IMR-90 (cell line): Measurements from ENCODE around the gene GALNT16. TPM values are rescaled to one million over a fixed set of nuclear protein-coding genes. Genes with fewer than 3 reads are reported as not detected.

ENCODE experiments used
- ATAC-seq: fragments of 200-7000 bp; cut with Tn5 transposase; 2 replicates; pipeline ENCODE4 v1.9.1; 2020; ENCODE audit warnings: low read depth, mild to moderate bottlenecking, moderate library complexity
- BruUV-seq: library from RNA; stranded (reverse); fragments of 400-500 nt; replicated peaks from 2 replicates; lab custom pipeline; 2021; lab: Mats Ljungman, UMichigan
- CTCF ChIA-PET: fragments of 300-600 bp; formaldehyde crosslinking; extraction: SDS; loops from one replicate; lab custom pipeline; 2021; ENCODE audit warnings: antibody characterized with exemption; lab: Yijun Ruan, JAX
- POLR2A ChIA-PET: fragments of 300-600 bp; sonication (Branson Sonifier 250); formaldehyde crosslinking; loops from one replicate; lab custom pipeline; 2022; ENCODE audit warnings: antibody characterized with exemption; ENCODE audit not compliant: unreplicated experiment; lab: Charles Lee
- DNase-seq: peaks from one replicate; pipeline ENCODE4 v3.0.0; 2013
- H2AFZ ChIP-seq: replicated peaks from 2 replicates; pipeline ENCODE3; 2013; ENCODE audit warnings: low read length, mild to moderate bottlenecking; ENCODE audit not compliant: poor library complexity
- H2AK5ac ChIP-seq: 2 replicates; pipeline ENCODE4 v1.6.1; 2013; ENCODE audit warnings: low read depth, low read length, inconsistent platforms
- H2AK9ac ChIP-seq: replicated peaks from 2 replicates; pipeline ENCODE3; 2013; ENCODE audit warnings: mild to moderate bottlenecking, low read depth, low read length, moderate library complexity; ENCODE audit not compliant: poor library complexity
- H2BK120ac ChIP-seq: 2 replicates; pipeline ENCODE4 v1.6.1; 2013; ENCODE audit warnings: low read depth, low read length, inconsistent platforms
- H2BK15ac ChIP-seq: 3 replicates; pipeline ENCODE4 v1.6.1; 2013; ENCODE audit warnings: low read depth, low read length, inconsistent platforms
- H2BK20ac ChIP-seq: 2 replicates; pipeline ENCODE4 v1.6.1; 2013; ENCODE audit warnings: low read depth, mild to moderate bottlenecking, inconsistent platforms, low read length, moderate library complexity
- H2BK5ac ChIP-seq: 2 replicates; pipeline ENCODE4 v1.6.1; 2013; ENCODE audit warnings: mild to moderate bottlenecking, low read depth, low read length, inconsistent platforms; ENCODE audit not compliant: poor library complexity, severe bottlenecking
- H3K14ac ChIP-seq: replicated peaks from 2 replicates; pipeline ENCODE4 v1.6.1; 2013; ENCODE audit warnings: low read depth, low read length, inconsistent platforms
- H3K18ac ChIP-seq: 2 replicates; pipeline ENCODE4 v1.6.1; 2013; ENCODE audit warnings: low read depth, low read length, control low read depth
- H3K23ac ChIP-seq: 2 replicates; pipeline ENCODE4 v1.6.1; 2013; ENCODE audit warnings: low read depth, low read length, inconsistent platforms
- H3K27ac ChIP-seq: 2 replicates; pipeline ENCODE4 v1.5.1; 2013; ENCODE audit warnings: mild to moderate bottlenecking, control low read depth, low read length; ENCODE audit not compliant: insufficient read depth
- H3K27me3 ChIP-seq: 2 replicates; pipeline ENCODE4 v1.6.1; 2013; ENCODE audit warnings: low read length; ENCODE audit not compliant: control insufficient read depth, insufficient read depth
- H3K36me3 ChIP-seq: 2 replicates; pipeline ENCODE4 v1.6.1; 2013; ENCODE audit warnings: low read length, mixed read lengths; ENCODE audit not compliant: control insufficient read depth, insufficient read depth
- H3K4ac ChIP-seq: 2 replicates; pipeline ENCODE4 v1.6.1; 2013; ENCODE audit warnings: low read depth, low read length, inconsistent platforms
- H3K4me1 ChIP-seq: 2 replicates; pipeline ENCODE4 v1.6.1; 2013; ENCODE audit warnings: low read length, mixed read lengths; ENCODE audit not compliant: control insufficient read depth, insufficient read depth
- H3K4me2 ChIP-seq: 2 replicates; pipeline ENCODE4 v1.6.1; 2013; ENCODE audit warnings: low read depth, mild to moderate bottlenecking, control low read depth, low read length, moderate library complexity
- H3K4me3 ChIP-seq: 2 replicates; pipeline ENCODE4 v1.5.1; 2013; ENCODE audit warnings: low read depth, mild to moderate bottlenecking, control low read depth, low read length, moderate library complexity; ENCODE audit not compliant: insufficient read depth
- H3K56ac ChIP-seq: 2 replicates; pipeline ENCODE4 v1.6.1; 2013; ENCODE audit warnings: low read length, inconsistent platforms; ENCODE audit not compliant: insufficient read depth; ENCODE audit errors: extremely low read depth
- H3K79me1 ChIP-seq, 2 experiments: 2 replicates each; pipeline ENCODE4 v1.6.1; 2013; ENCODE audit warnings: low read length in 2 of 2, inconsistent platforms in 1 of 2, low read depth in 1 of 2
- H3K9ac ChIP-seq: 2 replicates; pipeline ENCODE4 v1.6.1; 2013; ENCODE audit warnings: low read depth, low read length, control low read depth
- H3K9me1 ChIP-seq: 2 replicates; pipeline ENCODE4 v1.6.1; 2013; ENCODE audit warnings: low read length, inconsistent platforms; ENCODE audit not compliant: insufficient read depth
- H3K9me3 ChIP-seq: 2 replicates; pipeline ENCODE4 v1.6.1; 2013; ENCODE audit warnings: low read length; ENCODE audit not compliant: control insufficient read depth, insufficient read depth
- H4K20me1 ChIP-seq: 2 replicates; pipeline ENCODE4 v1.6.1; 2013; ENCODE audit warnings: low read length, inconsistent platforms; ENCODE audit not compliant: insufficient read depth
- H4K5ac ChIP-seq: 2 replicates; pipeline ENCODE4 v1.6.1; 2013; ENCODE audit warnings: mild to moderate bottlenecking, low read depth, low read length, control low read depth
- H4K8ac ChIP-seq, 2 experiments: 2 replicates each; pipeline ENCODE4 v1.6.1; 2013; ENCODE audit warnings: low read depth in 2 of 2, low read length in 2 of 2, control low read depth in 1 of 2, inconsistent platforms in 1 of 2
- H4K91ac ChIP-seq: 2 replicates; pipeline ENCODE4 v1.6.1; 2013; ENCODE audit warnings: low read depth, low read length, inconsistent platforms; ENCODE audit not compliant: insufficient read depth
- BHLHE40 ChIP-seq: fragments of 150-350 bp; IDR thresholded peaks from 2 replicates; pipeline ENCODE4 v1.6.1; 2016; ENCODE audit warnings: mild to moderate bottlenecking, low read depth, low read length
- CEBPB ChIP-seq: IDR thresholded peaks from 2 replicates; pipeline ENCODE4 v1.6.1; 2012; ENCODE audit warnings: low read depth, low read length, improper control_type of control experiment
- CHD1 ChIP-seq: IDR thresholded peaks from 2 replicates; pipeline ENCODE4 v1.6.1; 2012; ENCODE audit warnings: low read depth, low read length, improper control_type of control experiment
- CTCF ChIP-seq: conservative IDR thresholded peaks from 2 replicates; pipeline ENCODE4 v1.5.1; 2012; ENCODE audit warnings: mild to moderate bottlenecking, low read depth, low read length, improper control_type of control experiment
- ELK1 ChIP-seq: fragments of 150-350 bp; IDR thresholded peaks from 2 replicates; pipeline ENCODE4 v1.6.1; 2016; ENCODE audit warnings: low read depth, mild to moderate bottlenecking, low read length, moderate library complexity, borderline replicate concordance
- FOS ChIP-seq: fragments of 150-350 bp; IDR thresholded peaks from 2 replicates; pipeline ENCODE4 v1.6.1; 2016; ENCODE audit warnings: low read depth, low read length
- MAFK ChIP-seq: IDR thresholded peaks from 2 replicates; pipeline ENCODE4 v1.6.1; 2012; ENCODE audit warnings: low read depth, low read length, improper control_type of control experiment
- MAZ ChIP-seq: IDR thresholded peaks from 2 replicates; pipeline ENCODE4 v1.6.1; 2012; ENCODE audit warnings: low read depth, mild to moderate bottlenecking, low read length, improper control_type of control experiment, moderate library complexity, borderline replicate concordance
- MXI1 ChIP-seq: IDR thresholded peaks from 2 replicates; pipeline ENCODE4 v1.6.1; 2012; ENCODE audit warnings: low read depth, mild to moderate bottlenecking, low read length, moderate library complexity, borderline replicate concordance
- NFE2L2 ChIP-seq: fragments of 150-350 bp; IDR thresholded peaks from 2 replicates; pipeline ENCODE4 v1.6.1; 2016; ENCODE audit warnings: low read depth, mild to moderate bottlenecking, low read length
- POLR2A ChIP-seq: IDR thresholded peaks from 2 replicates; pipeline ENCODE4 v1.6.1; 2012; ENCODE audit warnings: mild to moderate bottlenecking, low read depth, low read length
- RAD21 ChIP-seq: IDR thresholded peaks from 2 replicates; pipeline ENCODE4 v1.6.1; 2012; ENCODE audit warnings: low read length, improper control_type of control experiment
- RCOR1 ChIP-seq: IDR thresholded peaks from 2 replicates; pipeline ENCODE4 v1.6.1; 2012; ENCODE audit warnings: mild to moderate bottlenecking, low read length, improper control_type of control experiment; ENCODE audit not compliant: insufficient replicate concordance
- RFX5 ChIP-seq: IDR thresholded peaks from 2 replicates; pipeline ENCODE4 v1.8.0; 2012; ENCODE audit warnings: low read depth, mild to moderate bottlenecking, low read length, moderate library complexity
- SMC3 ChIP-seq: fragments of 150-350 bp; IDR thresholded peaks from 2 replicates; pipeline ENCODE4 v1.6.1; 2016; ENCODE audit warnings: low read depth, mild to moderate bottlenecking, antibody characterized with exemption, low read length, moderate library complexity
- USF2 ChIP-seq: fragments of 150-350 bp; IDR thresholded peaks from 2 replicates; pipeline ENCODE4 v1.6.1; 2017; ENCODE audit warnings: mild to moderate bottlenecking, antibody characterized with exemption, low read length, low read depth
- WGBS, 2 experiments: methylation state at CpG; one replicate each; pipeline versions ENCODE4 v1.1.5 to v1.1.7; 2013; ENCODE audit warnings: missing lambda C conversion rate in 2 of 2; ENCODE audit not compliant: insufficient read length in 1 of 2; ENCODE audit errors: extremely low coverage in 2 of 2; 5-methylcytosine and 5-hydroxymethylcytosine counted together
- dilution Hi-C: fragments of 300-500 bp; cut with HindIII; formaldehyde crosslinking; loops from one replicate; pipeline ENCODE4 v1.14.3; 2018; ENCODE audit warnings: low sequenced_read_pairs; ENCODE audit not compliant: unreplicated experiment
- in situ Hi-C: fragments of 300-500 bp; cut with MboI; formaldehyde crosslinking; loops from 3 replicates; pipeline ENCODE4 v1.14.3; 2019; ENCODE audit warnings: low sequenced_read_pairs, inconsistent platforms, mixed read lengths
- intact Hi-C: fragments of 100-400 bp; cut with micrococcal nuclease; formaldehyde crosslinking; loops from 2 replicates; pipeline ENCODE4 v1.10.0; 2022
- polyA plus RNA-seq, 3 experiments: library from polyadenylated mRNA; depleted of rRNA; stranded (reverse); fragments of >200 nt; gene quantifications; 2 replicates each; pipeline ENCODE4 v1.2.3, GENCODE V29; 2012; ENCODE audit warnings: low replicate concordance in 1 of 3
- total RNA-seq: library from RNA; depleted of rRNA; stranded (reverse); fragments of >200 nt; gene quantifications from 2 replicates; pipeline ENCODE4 v1.2.3, GENCODE V29; 2012

Gene GALNT16
- total and polyA plus RNA-seq, 2 of the 4 experiments (the other 2 are of a cell fraction) = 0.36 to 1.5 TPM

GRCh38 chr14:69364378-69364777 is 104.4 kb downstream of the GALNT16 start:
- Histone ChIP-seq H2AK9ac (no peak overlapping the region), H2BK120ac (no peak overlapping the region), H3K27ac (no peak overlapping the region), H3K79me1 (no peaks in the 10 kb centered on the region), H3K14ac (no peak overlapping the region), H3K9me3 (no peaks in the 10 kb centered on the region), H4K20me1 (no peaks in the 10 kb centered on the region), H3K4me2 (no peak overlapping the region), H2AK5ac (no peak overlapping the region), H3K18ac (no peak overlapping the region), H2BK15ac (no peak overlapping the region), H4K8ac (no peak overlapping the region), H4K91ac (no peak overlapping the region), H3K4ac (no peak overlapping the region), H3K4me1 (no peaks in the 10 kb centered on the region), H3K36me3 (0 out of 2 replicates have a peak, but pooled peaks cover under 1% of the 10 kb centered on the region), H4K5ac (no peak overlapping the region), H2BK5ac (no peak overlapping the region), H2AFZ (no peak overlapping the region), H3K56ac (no peak overlapping the region), H3K9me1 (no peaks in the 10 kb centered on the region), H3K27me3 (no peaks in the 10 kb centered on the region), H3K23ac (no peak overlapping the region), H3K9ac (no peak overlapping the region), H3K4me3 (no peak overlapping the region), H2BK20ac (no peak overlapping the region)
- no TSS peak for BruUV-seq
- WGBS, 2 experiments = no CpG with 5 or more reads among the region's 2 CpGs
- CTCF ChIA-PET = interaction anchor here (1.2 kb wide), 1 partner anchor 122 kb away, joined by 3 read pairs; no protein-coding TSS in a partner anchor
- DNase-seq (no peak), ATAC-seq (no peak)
- dilution Hi-C loops (no loop called here), intact Hi-C loops (no loop called here), in situ Hi-C loops (no loop called here)
- TF ChIP-seq USF2 (no peak), CEBPB (no peak), MXI1 (no peak), RCOR1 (no peak), BHLHE40 (no peak), MAFK (no peak), NFE2L2 (no peak), SMC3 (no peak), ELK1 (no peak), CHD1 (no peak), FOS (no peak), RFX5 (no peak), CTCF (no peak), RAD21 (no peak), MAZ (no peak), POLR2A (no peak)
- POLR2A ChIA-PET = no interaction called here
